SK-N-MC (cell line): ENCODE results near the gene TTC32.

Experiments used
- EZH2 ChIP-seq: fragments of 200-600 bp; sonication (generic); IDR thresholded peaks from one replicate; pipeline ENCODE4 v1.6.1; 2017; ENCODE audit warnings: antibody characterized with exemption
- POLR2AphosphoS5 ChIP-seq: IDR thresholded peaks from 2 replicates; pipeline ENCODE4 v1.6.1; 2012; ENCODE audit warnings: mild to moderate bottlenecking, low read depth, low read length, borderline replicate concordance

DNA sequence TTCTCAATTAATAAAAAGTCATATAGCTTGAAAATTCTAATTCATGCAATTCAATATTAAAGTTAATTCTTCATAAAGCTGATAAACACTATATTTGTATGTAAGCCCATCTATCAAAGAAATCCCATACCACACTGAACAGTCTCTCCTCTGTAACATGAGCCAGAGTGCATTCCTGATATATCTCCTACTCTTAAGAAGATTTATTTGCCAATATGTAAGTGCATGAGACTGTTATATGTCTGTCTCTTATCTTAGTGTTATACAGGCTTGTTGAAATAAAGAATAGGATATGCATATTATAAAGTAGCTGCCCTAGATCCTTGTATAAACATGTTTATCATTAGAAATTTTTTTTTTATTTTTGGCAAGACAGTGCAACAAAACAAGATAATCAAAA lies 40.4 kb upstream of the TTC32 start:
- no peak for TF ChIP-seq POLR2AphosphoS5
- no peak for TF ChIP-seq EZH2
